NCI-H2081 treated with DMSO at 0.1 percent for 48 hours (cell line): ENCODE data around the gene MACROD1.

Experiments
- DNase-seq: peaks from one replicate; lab custom pipeline; 2025; lab: John Stamatoyannopoulos, UW

MACROD1 gene

DNA sequence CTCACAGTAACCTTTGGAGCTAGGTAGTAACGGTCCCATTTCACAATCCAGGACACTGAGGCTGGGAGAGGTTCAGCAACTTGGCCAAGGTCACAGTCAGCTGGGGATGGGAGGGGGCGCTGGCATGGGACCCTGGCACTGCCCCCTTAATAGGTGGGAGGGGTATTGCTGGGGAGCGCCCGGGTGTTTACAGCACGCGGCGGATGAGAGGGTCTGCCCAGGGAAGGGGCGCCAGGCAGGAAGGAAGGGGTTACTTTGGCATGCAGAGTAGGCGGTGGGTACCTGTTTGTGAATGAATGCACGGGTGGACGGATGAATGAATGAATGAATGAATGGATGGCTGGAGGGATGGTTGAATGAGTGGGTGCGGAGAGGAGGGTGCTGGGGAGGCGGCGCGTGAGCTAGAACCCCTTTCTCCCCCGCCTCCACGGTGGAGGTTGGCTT, 130.8 kb downstream of the MACROD1 start:
- no peak for DNase-seq

DNA sequence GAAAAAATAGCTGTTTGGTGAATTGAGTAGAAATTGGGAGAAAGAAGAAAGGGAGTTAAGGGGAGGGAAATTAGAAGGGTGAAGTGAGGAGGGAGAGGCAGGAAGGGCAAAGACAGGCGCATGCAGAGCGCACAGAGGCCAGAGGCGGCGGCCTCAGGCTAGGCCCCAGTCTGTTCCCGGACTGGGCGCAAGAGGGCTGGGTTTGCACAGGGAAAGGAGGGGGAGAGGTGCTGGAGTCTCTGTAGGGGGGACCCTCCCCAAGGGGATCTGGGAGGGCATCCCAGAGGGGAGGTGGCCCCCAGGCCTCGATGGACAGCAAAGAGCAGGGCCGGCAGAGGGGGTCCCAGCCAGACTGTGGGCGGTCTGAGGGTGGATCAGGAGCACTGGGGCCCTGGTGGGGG, 131.5 kb downstream of the MACROD1 start:
- DNase-seq: no peak

DNA sequence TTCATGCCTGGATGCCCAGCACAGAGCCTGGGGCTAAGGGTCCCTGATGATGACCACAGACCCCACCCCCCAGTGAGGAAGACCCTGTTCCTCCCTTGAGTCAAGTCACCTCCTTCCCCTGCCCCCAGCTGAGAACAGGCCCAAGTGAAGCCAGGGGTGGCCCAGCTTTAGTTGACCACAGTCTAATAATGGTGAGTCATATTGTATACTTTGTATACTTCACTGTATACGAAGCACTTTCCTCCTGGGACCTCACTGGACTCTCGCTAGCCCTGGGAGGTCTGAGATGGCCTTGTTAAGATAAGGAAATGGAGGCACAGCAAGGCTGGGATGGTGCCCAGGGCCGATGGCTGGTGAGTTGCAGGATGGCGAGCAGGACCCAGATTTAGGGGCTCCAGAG, 133.9 kb downstream of the MACROD1 start:
- no peak for DNase-seq

DNA sequence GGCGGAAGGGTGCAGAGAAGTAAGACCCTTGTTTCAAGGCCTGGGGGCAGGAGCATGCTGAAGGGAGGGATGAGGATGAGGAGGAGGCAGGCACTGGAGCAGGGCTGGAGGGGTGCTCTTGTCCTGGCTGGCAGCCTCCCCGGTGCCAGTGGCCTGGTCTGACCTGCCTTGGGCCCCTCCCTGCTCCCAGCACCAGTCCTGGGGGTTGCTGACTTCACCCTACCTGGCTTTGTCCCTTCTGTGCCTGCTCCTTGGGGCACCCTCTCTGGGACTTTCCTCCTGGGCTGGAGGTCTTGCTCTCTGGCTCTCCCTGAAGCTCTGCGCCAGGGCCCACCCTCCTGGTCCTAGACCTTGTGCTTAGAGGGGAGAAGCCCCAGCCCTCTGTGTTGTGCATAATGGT, 134.9 kb downstream of the MACROD1 start:
- DNase-seq: no peak

DNA sequence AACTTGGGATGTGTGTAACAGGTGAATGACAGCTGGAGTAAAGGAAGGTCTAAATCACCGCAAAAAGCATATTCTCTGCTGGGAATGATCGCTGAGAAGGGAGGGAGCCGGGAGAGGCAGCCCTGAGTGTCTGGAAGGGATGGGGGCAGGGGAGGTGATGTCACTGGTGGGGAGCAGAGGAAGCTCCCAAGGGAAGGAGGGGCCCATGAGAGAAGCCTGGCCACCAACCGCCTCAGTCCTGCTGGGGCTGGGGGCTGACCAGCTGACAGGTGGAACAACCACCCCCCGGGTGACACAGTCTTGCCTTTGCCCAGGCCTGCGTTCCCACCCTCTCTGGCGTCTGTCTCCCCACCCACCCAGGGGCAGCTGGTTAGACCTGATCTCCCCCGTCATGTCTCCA, 136.1 kb downstream of the MACROD1 start:
- DNase-seq: no peak

DNA sequence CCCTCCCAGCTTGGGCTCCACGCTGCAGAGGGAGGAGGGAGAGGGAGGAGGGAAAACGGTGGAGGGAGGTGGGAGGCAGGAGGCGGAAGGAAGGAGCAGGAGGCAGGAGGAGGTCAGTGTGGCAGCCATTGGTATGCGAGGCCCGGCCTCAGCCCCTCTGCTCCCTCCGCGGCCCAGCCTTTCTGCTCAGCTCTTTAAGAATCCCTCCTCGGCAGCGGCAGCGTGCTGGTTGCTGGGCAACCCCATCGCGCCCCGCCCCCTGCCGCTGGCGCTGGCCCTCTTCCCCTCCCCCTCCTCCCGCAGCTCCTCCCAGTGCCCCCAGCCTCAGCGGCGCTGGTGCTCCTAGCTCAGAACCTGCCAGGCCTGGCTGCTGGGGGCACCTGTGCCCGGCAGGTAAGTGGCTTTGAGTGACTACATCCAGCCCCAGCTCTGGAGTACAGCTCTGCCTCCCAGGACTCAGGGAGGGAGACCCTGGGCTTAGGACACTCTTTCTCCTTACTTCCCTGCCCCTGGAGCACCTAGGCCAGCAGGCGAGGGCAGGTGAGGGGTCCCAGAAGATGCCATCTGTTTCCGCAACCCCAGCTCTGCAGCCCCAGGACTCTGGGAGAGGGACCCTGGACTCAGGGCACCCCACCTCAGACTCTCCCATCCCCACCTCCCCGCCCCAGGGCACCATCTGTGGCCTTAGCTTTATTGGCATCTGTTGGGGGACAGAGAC, 137.4 kb downstream of the MACROD1 start:
- DNase-seq: no peak

DNA sequence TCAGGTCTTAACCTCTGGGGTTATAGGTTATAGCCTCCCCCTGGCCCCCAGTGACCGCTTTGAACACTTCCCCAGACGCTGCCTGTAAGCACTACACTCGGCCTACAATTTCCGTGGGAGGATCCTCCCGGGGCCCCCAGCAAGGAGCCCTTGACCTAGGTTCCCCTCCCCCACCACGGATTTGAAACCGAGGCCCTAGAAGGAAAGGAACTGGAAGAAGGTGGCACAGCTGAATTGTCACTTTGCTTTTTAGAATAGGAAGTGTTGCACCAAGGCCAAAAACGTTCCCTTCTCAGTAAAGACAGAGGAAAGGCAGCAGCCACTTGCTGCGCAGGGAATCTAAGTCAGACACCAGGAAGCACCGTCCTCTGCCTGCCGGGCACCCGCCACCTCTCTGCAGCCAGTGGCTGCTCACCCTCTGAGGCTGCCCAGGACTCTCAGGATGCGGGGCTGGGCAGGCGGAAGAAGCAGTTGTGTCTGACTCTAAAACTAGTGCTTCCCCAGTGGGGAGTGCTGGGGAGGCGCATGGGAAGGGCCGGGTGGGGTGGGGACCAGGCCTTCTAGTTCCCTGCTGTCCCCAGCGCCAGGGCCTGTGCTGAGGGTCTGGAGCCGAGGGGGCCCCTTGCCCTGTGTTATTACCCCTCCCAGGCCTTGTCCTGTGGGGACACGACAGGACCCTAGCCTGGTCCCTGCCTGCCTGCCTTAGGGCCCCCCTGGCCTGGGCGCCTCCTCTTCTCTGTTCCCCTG, 138.1 kb downstream of the MACROD1 start:
- no peak for DNase-seq

DNA sequence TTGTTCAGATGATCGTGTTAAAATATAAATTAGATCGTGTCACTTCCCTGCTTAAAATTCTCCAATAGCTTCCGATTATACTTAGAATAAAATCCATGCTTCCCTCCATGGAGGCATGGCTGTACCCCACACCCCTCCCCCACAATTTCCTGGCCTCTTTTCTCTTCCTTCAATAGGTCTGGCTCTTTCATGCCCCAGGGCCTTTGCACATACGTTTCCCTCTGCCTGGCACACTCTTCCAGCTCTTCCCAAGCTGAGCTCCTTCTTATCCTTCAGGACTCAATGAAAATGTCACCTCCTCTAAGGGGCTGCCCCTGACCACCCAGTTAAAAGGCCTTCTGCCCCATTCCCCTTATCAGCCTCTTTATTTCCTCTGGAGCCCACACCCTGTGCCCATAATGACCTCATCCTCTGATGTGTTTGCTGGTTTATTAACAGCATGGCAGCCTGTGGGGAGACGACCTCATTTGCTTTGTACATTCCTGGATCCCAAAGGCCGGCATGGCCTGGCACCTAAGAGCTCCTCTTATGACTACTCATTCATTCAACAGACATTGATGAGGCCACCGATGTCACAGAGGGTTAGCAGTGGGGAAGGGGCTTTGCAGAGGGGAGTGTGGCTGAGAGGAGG, 139.2 kb downstream of the MACROD1 start:
- DNase-seq: no peak

DNA sequence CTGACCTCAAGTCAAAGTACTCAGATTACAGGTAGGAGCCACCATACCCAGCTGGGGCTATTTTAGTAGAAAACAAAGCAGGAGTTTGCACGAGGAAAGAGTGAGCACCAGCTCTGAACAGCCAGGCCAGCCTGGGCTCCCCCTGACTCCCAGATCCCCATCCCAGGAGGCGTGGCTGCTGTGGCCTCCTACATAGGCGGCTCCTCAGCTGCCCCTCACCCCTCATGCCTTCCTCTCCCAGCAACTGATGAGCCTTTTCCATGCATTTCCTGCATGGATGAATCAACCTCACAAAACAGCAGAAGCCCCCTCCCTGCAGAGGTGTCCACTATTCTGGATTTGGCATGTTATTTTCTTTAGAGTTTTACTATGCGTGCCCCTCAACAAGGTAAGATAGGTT, 140.7 kb downstream of the MACROD1 start:
- DNase-seq: no peak

DNA sequence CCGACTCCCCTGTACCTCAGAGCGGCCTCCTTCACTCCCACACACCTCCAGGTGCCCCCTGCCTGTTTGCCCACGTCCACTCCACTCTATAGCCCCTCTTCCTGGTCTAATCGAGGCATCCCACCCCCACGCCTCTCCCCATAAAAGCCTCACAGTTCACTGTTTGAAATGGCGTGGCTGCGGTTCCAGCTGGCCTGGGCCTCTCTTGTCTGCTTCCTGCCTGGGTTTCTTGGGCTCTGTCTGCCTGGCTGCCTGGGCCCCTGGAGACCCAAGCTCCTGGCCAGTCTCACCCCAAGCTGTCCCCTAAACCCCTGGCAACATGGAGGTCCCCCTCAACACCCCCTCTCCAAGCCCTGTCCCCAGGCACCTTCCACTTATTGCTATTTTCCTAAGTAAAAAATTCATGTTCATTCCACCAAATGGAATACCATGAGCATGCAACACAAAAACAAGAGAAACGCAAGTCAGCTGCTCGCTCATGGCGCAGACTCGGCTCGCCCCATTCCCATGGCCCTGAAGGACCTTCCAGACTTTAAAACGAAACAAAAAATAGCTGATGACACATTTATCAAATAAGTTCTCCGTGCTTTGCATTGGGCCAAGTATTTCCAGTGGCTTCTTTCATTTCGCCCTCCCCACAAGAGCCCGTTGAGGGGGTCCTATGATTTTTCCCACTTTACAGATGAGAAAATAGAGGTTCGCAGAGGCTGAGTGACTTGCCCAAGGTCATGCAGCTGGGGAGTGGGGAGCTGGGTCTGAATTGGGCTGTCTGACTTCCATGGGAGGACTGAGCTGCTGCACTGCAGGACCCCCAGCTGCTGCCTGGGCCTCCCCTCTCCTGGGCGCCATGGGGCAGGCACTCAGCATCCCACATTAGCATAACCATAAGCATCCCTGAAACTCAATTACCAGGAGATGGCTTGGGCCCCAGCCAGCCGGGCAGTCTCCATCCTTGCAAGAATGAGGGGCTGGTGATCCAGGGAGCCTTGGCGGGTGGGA, 141.9 kb downstream of the MACROD1 start:
- no peak for DNase-seq

DNA sequence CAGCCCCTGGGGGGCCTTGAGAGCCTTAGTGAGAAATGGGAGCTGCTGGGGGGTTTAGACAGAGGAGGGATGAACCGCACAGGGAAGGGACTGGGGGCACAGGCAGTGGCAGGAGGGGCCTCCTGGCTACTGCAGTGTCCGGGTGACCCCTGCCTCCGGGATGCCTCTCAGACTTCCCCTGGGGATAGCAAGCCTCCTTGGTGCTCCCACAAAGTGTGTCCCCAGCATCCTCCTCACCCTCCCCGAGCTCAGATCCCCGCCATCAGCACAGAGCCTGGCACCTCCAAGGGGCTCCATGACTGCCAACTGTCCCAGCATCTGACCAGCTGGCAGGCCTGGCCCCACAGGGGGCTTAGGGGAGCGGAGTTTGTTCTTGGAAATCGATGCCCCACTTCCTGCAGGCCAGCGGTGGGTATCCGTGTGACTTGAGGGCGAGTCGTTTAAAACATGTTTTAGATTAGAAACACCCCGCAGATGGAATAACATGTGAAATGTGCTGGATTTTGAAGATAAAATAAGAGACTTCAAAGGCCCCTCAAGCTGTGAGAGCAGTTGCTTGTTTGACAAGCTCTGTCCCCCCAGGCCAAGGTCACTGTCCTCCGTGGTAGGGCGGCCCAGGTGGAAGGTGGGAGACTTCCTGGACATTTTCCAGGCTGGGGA, 143.7 kb downstream of the MACROD1 start:
- no peak for DNase-seq

DNA sequence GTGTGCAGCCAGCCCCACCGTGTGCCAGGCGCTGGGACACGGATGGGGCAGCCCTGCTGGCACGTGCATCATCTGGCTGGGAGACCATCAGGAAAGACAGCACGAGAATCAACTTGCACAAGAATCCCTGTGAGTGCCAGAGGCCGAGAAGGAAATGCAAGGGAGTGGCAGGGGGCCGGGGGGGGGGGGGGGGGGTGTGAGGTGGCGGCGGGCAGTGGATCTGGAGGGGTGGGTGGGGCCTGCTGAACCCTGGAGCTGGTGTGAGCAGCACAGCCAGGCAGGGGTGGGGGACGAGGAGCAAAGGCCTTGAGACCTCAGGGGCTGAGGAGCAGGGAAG, 144.2 kb downstream of the MACROD1 start:
- no peak for DNase-seq

DNA sequence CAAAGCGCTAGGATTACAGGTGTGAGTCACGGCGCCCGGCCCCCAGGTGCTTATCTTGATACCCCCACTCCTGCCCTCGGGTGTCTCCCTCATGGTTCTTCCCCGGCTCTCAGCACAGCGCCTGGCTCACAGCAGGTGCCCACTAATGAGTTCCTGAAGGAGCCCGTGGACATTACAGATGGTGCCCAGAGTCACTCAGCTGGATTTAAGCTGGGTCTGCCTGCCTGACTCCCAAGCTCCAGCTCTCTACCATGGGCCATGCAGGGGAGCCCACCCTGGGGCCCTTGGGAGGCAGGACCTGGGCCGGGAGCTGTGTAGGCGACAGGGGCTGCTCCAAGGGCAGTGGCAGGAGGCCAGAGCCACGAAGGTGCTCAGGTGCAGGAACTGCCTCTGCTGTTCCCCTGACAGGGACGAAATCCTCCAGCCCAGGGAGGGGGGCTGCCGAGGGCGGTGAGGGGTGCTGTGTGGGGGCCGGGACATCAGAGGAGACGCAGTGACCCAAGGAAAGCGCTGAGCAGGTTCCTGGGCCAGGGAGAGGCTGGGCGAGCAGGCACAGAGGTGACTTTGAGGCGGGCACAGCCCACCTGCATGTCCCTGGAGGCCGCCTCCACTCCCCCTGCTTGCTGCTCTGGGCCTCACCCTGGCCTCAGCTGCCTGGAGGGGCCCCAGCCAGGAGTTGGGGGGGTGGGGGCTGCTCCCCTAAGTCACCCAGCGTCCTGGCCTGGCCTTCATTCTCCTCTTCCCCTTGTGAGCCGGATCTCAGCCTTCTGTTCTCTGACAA, 144.7 kb downstream of the MACROD1 start:
- no peak for DNase-seq

DNA sequence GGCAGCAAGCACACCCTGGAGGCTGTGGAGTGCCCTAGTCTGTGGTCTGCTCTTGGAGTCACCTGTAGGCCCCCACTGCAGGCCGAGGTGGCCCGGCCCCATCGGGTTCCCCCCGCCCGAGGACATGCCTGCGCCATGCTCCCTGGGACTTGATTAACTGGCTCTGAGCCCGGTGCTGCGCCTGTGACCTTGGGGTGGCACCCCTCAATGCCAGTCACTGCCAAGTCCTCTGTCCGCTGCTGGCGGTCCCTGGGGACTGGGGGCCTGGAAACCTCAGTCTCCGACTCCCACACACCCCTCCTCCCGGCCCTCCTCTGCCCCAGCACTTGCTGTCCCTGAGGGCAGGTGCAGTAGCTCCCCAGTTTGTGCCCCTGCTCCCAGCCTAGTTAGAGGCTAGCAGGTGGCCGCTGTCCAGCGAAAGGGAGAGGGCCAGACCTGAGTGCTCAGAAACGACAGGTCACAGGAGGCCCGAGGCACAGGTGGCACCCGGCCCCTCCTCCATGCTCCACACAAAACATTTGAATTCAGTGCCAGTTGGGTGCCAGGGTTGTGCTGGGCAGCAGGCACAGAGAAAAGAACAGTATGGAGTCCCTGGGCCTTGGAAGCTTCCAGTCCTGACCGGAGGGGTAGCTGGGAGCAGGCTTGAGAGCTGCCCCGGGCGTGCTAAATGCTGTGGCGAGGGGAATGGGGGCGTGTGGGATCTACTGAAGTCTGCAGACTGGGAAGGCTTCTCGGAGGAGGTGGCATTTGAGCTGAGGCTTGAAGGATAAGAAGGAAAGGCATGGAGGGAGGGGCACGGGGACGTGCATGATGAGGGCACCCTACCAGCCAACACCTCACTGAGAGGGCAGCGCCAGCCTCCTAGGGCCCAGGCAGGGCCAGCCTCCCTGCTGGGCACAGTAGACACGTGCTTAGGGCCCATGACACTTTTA, 146.5 kb downstream of the MACROD1 start:
- DNase-seq: no peak

DNA sequence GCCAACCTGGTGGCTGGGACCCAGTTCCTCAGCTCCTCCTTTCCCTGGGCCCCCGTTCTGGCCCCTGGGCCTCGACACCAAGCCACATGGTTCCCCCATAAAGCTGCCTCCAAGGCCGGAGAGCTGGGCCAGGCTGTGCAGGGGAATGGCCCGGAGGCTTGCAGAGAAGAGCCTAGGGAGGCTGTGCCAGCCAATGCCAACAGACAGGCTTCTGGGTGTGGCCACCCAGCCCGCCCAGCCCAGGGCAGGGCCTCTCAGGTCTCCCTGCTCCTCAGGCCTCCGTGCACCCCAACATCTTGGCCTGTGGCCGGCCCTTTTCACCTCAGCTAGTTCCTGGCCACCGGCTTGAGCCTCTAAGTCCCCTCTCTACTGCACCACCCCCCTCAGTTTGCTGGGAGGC, 147.6 kb downstream of the MACROD1 start:
- no peak for DNase-seq

DNA sequence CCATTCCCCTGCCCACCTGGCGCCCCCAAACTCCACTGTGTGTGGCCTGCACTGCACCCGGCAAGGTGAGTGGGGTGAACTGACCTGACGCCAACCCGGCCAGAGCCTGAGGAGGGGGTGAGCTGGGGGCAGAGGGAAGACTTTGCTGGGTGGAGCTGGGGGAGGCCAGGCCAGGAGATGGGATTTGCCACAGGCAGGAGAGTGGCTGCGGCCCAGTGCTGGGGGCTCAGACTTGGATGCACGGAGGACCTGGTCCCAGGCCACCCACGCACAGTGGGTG, 148.0 kb downstream of the MACROD1 start:
- DNase-seq: no peak

DNA sequence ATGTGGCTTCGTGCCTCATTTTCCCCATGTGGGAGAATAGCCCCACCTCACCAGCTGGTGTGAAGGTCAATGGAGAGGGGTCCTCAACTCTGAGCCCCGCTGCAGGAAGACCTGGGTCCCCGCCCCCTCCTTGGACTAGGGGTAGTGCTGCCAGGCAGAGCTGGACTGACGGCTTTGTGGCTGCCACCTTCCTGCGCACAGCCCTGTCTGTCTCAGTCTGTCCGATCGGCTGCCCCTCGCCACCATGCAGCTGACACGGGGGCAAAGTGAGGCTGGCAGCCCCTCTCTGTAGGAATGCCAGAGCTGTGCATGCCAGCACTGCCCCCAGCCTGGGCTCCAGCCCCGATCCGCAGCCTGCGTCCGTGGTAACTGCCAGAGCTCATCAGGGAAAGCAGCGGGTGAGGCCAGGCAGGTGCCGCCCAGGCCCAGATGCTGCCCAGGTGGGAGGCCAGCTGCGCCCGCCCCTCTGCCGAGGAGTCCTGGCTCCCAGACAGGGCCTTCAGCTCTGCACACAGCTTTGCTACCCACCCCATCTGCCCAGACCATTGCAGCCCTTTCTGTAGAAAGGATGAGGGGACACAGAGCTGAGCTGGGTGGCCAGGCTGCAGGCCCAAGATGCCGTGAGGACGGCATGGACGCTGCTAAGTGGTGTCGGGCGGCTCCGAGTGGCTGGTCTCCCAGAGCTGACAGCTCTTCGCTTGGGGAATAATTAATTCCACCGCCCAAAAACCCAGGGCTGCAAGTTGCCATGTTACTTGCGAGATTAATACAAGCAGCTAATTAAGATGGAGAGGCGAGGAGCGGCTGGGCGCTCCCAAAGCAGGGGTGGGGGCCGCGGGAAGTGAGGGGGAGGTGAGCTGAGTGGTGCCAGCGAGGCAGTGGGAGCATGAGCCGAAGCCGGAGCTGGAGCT, 149.7 kb downstream of the MACROD1 start:
- DNase-seq: no peak

DNA sequence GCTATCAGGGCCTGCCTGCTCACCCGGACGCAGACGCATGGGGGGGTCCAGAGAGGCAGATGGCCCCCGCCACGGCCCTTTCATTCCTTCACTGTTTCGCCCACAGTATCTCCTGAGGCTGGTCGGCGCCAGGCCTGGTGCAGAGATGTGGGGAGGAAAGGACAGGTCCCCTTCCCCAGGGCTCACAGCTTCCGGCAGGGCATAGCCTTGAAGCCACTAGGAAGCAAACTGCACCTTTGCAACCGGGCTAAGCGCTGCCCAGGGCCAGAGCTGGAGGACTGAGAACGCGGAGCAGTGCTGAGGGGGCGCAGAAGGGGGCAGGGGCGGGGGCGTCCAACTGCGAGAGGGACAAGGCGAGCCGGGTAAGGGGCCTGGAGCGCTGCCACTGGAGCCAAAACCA, 150.4 kb downstream of the MACROD1 start:
- no peak for DNase-seq

DNA sequence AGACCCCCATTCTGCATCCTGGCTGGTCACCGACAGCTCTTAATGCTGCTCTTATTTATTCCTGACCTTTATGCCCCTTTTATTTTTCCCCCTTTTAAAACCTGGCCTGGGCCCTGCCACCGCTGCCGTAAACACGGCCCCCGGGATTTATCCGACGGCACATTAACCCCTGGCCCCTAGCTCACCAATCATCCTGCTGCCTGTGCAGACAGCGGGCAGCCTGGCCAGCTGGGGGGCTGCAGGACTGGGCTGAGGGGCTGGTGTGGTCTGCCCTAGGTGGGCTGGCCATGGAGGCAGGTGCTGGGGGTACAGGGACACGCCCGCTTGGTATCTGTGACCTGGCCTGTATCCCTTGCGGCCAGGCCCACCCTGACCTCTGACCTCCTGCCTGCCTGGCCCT, 151.6 kb downstream of the MACROD1 start:
- DNase-seq: no peak
